GM21619 (cell line): ENCODE results near the gene PARVB.

Experiments
- ATAC-seq: cut with Tn5 transposase; IDR thresholded peaks from one replicate; pipeline ENCODE4 v1.9.1; 2021; ENCODE audit not compliant: unreplicated experiment

PARVB gene

DNA sequence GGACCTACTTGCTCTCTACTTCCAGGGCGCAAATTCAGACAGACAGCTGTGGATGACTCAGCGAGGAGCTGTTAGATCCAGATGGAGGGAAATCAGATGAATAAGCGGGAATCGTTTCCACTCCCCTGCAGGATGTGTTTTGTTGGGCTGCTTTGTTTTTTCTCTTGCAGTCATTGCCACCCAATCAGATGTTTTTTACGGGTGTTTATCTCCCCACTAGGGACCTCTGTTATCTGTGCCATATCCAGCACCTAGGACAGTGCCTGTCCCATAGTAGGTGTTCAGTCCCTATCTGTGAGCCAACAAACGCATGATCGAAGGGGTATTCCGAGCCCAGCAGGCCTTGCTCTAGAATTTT lies 105.5 kb downstream of the PARVB start:
- ATAC-seq: no peak

DNA sequence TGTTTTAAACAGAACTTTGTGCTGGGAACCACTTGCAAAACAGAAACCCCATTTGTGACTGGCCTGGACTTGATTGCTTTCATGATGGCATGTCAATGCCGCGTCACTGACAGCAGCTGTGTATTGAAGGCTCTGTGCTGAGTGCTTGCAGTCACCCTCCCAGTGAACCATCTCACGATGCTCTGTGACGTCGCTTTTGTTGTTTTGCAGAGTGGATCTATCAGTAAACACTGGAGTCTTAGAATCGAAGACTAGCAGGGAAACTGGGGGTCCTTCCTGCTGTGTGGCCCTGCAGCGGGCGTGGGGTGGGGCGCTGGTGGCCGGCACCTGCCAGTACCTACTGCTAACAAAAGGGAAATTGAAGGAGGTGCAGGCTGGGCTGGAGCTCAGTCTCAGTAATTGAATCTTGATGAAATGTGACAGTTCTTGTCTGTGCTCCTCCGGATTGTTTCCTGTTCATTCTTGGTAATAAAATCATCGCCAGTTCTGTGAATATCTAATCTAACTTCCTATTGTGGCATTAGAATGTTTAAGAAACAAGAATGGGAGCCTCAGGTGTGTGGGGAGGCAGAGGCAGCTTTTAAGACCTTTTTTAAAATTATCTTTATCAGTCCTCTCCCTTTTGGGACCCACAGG lies 106.1 kb downstream of the PARVB start:
- no peak for ATAC-seq

DNA sequence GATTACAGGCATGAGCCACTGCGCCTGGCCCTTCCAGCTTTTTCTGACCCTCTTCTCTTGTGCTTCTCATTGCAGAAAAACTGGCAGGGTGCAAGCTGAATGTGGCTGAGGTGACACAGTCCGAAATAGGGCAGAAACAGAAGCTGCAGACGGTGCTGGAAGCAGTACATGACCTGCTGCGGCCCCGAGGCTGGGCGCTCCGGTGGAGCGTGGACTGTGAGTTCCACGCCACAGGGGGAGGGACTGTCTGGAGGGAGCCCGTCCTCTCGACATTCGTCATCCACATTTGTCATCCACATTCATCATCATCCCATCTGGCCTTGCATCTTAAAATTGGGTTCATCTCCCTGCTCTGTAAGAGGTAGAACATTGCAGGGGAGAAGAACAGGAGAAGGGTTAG lies 107.3 kb downstream of the PARVB start:
- no peak for ATAC-seq

DNA sequence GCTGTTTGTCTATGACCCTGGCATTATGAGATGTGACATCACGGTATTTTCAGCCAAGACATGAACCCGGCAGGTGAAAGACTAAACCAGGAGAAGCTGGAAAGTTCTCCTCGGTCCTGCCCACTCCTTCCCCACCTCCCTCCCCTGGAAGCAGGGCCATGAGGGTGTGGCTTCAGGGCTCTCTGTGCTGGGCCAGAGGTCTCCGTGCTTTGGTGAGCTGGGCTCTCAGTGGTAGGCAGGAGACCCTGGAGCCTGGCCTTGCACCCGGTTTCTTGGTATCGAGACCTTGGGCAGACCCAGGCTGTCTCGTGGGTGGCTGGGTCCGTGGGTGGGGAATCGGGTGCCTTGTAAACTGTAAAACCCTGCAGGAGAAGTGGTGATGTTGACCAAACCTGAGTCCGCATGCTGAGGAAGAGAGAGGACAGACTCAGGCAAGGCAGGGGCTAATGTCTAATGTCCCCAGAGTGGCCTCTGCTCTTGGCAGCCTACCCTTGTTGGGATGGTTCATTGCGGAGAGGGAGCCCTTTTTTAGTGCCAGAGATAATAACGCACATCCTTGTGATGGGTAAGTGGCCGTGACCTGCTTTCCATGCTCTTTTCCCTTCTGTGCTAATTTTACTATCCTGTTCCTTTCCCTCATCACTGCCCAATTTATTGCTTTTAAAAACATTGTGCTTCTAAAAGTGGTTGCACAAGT lies 108.0 kb downstream of the PARVB start:
- ATAC-seq: no peak

DNA sequence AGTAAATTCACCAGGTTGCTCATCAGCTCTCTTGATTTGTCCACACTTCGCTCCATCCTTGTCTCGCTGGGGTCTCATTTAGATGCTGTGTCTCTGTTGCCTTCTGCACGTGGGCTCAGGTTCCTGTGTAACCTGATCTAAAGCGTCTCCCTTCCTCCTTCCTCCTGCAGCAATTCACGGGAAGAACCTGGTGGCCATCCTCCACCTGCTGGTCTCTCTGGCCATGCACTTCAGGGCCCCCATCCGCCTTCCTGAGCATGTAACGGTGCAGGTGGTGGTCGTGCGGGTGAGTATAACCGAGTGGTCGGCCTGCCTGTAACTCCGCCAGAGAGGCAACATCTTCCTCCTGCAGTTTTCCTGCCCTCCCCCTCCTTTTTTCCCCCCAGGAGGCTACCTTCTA lies 108.6 kb downstream of the PARVB start:
- ATAC-seq: no peak

DNA sequence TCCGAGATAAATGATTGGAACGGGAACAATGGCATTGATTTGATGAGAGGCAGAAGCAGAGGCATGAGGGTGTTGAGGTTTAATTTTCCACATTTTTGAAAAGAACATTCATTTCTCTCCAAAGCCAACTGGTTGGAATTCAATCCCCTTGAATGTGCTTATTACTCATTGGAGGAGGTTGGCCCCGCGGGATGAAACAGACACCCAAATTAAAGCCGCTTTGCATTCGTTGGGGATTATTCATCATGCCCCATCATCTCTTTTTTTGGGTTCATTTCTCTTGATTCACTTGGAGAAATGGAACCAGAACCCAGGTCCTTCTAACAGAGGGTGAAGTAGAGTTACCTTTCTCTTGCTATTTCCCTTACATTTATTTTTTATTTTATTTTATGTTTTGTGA lies 109.1 kb downstream of the PARVB start:
- ATAC-seq: no peak

DNA sequence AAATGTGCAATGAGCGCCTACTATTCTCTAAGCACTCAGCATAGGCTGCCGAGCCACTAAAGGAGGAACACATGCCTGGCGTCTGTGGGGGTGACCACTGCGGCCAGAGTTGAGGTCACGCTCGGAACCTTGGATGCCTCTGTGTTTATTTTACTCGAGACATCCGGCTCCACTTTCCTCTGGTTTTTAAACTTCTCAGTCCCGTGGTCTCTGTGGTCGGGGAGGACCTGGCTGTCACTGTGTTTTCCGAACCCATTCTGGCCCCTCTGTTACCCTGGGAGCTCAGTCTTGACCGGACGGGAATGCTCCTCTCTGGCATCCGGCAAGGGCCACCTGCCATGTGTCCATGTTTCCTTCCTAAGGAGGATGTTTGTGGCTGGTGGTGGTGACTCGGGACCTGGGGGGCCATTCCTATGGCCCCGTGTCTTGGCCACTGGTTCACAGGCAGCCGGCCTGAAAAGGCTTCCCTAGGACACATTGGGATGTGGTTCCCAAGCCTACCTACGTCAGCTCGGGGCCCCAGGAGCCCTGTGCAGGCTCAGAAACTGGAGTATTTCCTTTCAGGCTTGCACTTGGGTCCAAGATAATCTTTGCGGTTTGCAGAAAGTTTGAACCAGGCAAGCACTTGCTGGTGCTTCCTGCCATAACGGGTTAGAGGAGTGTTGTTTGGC lies 109.9 kb downstream of the PARVB start:
- no peak for ATAC-seq

DNA sequence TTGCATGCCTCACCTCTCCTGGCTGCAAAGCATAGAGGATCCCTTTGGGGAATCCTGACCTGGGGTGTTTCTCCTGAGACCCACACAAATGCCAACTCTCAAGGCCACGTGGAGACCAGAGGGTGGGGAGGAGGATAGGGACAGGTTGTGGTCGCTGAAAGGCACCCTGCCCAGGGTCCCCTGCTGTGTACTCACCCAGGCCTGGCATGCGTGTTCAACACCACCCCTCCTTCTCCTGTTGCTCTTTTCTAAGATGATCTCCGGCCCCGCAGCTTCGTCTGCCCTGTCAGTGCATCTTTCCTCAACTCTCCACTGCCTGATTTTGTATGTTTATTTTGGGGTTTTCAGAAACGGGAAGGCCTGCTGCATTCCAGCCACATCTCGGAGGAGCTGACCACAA lies 112.0 kb downstream of the PARVB start:
- no peak for ATAC-seq

DNA sequence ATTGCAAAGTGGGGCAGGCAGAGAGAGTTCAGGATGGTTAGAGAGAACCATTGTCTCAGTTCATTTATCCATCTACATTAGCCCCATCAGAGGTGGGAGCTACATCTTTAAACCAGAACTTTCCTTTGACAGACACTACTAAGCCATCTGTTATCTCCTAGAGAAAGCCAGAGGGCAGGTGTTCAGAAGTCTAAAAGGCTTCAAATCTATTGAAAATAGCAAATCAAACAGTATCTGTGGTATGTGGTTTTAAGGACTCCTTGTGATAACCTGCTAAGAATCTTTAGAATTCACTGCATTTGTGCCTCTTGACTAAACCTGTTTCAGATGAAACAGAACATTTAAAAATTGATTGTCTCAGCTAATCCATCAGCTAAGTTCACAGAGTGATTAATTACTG lies 112.7 kb downstream of the PARVB start:
- no peak for ATAC-seq

DNA sequence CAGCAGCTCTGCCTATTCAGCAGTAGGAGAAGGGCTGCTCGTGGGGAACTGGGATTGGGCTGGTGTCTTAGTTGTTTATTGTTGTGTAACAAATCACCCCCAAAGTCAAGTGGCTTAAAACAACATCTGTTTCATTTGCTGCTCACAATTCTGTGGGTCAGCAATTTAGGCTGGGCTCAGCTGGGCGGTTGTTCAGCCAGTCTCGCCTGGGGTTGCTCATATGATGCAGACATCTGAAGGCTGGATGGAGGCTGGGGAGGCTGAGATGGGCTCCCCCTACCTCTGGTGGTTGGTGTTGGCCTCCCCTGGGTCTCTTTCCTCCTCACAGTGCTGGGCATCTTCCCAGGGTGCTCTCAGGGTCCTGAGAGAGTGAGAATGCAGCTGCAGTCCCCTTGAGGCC lies 113.3 kb downstream of the PARVB start:
- ATAC-seq: no peak

DNA sequence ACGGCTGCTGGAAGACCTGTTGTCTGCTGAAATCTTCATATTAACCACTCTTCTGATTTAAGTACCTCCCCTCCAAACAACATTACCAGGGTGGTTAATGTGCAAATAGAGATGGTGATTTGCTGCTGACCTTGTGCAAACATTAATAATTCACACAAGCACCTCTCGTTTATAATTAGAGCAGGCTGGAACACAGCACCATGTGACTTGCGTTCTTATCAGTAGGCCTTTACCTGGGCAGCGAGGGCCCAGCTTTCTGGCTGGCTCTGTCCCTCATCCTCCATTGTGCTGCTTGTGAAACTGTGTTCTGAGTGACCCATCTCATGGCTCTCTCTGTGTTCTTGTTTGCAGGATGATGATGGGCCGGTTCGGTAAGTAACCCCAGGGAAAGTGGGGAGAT lies 115.7 kb downstream of the PARVB start:
- ATAC-seq: no peak

DNA sequence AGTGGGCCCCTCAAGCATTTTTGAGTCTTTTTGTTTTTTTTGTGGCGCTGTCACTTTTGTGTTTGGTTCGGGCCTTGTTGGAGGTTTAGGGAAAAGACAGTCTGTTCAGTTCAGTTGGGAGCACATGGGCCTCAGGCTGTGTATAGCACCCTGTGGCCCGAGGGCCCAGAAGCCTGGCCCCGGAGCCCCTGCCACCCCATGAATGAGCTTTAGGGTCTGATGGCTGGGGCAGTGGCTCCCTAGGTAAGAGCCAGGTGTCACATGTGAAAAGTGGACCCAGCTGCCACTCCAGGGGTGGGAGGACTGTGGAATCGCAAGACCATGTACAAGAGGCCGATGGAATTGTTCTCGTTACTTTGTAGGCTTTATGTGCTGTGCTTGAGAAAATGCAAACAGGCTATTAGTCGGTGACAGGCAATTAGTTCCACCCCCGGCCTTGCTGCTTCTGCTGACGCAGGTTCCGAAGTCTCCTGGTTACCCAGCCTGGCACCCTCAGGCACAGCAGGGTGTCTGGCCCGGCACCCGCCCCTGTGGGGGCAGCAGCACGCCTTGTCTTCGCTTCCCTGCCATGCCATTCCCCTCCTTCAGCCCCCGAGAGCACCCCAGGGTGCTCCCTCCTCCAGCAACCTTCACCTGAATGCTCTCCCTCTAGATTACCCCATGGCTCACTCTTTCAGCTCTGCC lies 118.5 kb downstream of the PARVB start:
- no peak for ATAC-seq

DNA sequence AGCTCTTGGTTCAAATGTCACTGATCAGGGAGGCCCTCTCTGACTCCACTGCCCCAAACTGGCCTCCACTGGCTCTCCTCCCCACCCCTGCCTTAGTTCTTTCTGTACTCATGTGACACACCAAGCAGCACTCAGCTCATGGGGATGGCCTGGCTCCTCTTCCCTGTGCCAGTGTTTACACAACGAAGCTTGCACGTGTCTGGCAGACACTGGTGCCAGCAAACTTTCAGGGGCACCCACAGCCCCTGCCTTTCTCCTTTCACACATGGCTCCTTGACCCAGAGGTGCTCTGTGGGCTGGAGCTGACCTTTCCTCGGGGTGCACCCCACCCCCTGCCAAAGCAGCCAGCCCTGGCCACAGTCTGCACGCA lies 119.0 kb downstream of the PARVB start:
- no peak for ATAC-seq

DNA sequence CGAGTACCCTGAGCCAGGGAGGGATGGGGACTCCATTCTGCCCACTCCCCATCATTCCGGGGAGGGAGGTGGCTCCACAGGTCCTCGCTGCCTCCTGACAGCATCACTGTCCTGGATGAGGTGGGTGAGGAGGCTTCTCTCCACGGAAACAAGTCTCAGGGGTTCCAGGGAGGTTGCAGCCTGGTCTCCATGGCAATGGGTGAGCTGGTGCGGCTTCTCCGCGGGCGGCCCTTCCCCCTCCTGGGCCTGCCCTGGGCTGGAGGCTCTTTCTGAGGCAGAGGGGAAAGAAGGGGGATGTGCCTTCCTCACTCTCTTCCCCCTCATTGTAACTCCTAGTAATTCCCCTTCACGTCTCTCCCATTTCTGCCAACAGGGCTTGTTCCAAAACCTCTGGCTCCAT lies 119.5 kb downstream of the PARVB start:
- ATAC-seq: no peak

DNA sequence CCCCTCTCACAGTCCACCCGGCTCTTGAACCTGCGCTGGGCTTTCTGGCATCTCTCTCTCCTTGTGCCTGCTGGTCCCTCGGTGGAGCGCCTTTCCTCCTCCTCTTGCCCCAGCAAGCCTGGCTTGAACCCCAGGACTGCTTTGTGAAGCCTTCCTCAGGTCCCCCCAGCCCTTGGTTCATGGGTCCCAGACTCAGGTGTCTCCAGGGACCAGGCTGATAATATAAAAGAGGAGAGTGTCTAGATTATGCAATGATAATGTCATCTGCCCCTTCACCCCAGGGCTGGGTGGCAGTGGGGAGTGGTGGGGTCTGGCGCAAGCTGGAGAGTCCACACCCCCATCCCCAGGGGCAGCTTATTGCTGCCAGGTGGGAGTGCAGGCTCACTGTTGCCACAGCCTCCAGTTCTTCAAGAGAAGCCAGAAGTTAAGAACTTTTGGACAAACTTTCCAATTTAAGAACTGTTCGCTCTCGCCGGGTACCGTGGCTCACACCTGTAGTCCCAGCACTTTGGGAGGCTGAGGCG lies 120.0 kb downstream of the PARVB start:
- ATAC-seq: no peak

DNA sequence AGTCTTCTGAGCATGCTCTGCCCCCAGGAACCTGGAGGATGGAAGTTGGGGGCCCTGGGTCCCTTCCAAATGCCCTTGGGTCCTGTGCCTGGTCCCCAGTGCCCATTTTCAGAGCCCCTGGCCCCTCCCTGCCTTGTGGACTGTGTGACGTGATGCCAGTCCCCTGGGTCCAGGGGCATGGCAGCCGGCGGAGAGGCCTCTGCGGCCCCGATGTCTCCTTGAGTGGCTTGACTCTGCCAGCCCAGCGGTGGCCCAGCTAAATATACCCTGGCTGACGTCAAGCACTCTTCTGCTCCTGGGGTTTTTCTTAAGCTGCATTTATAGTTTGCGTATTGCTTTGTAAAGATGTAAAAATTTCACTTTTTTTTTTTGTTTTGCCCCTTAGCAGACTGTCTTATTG lies 121.4 kb downstream of the PARVB start:
- no peak for ATAC-seq

DNA sequence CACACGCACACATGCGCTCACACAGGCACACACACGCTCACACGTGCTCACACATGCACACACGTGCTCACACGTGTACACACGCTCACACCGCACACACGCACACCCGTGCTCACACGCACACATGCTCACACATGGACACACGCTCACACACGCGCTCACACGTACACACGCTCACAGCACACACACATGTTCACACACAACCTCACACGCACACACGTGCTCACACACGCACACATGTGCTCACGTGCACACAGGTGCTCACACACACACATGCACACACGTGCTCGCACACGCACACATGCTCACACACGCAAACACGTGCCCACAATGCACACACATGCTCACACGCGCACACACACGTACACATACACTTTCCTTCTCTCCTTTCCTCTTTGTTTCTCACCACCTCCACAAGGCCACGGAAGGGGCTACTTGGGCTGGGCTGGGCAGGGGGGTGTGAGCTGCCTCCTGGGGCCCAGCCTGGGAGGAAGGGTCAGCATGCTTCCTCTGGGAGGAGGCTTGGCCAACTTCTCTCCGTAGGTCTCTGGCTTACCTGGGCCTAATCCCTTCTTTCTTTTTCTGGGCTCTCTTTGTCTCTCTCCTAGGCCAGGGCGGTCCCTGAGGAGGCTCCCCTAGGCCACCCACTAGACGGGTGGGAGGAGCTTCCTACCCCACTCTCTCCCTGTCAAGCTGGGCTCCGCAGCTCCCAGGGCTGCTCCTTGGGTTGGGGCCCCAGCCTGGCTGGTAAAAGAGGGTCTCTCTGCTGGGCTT lies 122.2 kb downstream of the PARVB start:
- no peak for ATAC-seq

DNA sequence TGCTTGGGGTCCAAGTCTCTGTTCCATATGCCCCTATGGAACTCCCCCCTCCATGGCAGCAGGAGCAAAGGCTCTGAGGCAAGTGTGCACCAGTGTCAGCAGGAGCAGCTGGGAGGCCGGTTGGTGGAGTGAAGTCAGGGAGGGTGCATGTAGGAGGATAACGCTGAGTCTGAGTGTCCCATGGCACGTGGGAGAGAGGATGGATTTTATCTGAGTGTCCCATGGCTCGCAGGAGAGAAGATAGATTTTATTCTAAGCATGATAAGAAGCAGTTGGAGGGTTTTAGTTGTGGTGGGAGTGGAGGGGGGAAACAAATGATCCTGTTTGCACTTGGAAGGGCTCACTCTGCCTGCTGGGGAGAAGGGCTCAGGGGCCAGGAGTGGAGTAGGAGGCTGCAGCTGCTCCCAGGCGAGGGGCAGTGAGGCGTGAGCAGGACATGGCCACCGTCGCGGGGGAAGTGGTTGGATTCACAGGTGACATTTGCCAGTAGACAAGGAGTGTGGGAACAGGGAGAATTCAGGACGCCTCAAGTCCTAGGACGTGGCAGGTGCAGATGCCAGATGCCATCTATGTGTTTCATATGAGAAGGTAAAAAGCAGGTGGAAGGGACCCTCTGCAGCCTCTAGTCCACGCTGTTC lies 123.0 kb downstream of the PARVB start:
- ATAC-seq: no peak

DNA sequence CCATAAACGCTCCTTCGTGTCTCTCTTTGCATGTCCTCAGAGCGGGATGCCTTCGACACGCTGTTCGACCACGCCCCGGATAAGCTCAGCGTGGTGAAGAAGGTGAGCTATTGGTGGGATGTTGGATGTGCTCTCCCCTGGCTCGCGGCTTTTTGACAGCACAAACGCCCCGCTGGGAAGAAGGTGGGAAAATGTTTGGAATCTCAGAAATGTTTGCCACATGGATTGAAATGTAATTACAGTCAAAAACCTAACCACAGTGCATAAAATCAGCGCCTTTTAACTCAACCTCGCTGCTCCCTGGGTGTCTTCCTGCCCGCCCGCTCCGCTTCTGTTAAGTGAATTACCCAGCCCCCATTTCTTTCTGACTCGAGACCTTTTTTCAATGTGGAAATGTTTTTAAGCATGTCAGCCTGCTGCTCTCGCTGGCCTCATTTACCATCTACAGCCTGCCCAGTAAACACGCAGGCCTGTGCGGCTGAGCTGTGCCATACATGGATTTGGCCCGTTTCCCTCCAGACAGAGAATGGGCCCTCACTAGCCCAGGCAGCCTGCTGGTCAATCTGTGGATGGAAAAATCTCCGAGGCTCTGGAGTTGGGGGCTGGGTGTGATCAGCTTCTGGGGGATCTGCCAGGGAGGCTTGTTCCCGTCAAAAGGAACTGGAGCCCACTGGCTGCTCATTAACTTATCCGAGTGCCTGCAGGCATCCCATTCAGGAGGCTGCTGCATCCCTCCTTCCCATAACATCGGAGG lies 123.9 kb downstream of the PARVB start:
- no peak for ATAC-seq

DNA sequence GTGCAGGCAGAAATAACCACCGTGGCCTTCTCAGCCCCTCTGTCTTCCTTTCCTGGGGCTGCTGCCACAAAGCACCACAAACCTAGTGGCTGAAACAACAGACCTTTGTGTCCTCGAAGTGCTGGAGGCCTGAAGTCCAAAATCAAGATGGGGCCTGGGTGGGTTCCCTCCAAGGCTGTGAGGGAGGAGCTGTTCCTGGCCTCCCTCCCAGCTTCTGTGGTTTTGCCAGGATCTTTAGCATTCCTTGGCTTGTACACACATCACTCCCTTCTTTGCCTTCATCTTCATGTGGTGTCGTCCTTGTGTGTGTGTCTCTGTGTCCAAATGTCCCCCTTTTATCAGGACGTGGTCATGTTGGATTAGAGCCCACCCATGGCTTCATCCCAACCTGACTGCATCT lies 127.6 kb downstream of the PARVB start:
- ATAC-seq: no peak
